GM12874 (cell line): ENCODE measurements around the gene FBXO24.

ENCODE experiments used
- TF ChIP-seq, protein P1 (sequence below): IDR thresholded peaks from 2 replicates; pipeline ENCODE4 v1.5.1; 2011; ENCODE audit warnings: low read depth, mild to moderate bottlenecking, control low read depth, low read length, moderate library complexity; ENCODE audit not compliant: insufficient read depth

Gene FBXO24

GRCh38 chr7:100555701-100556100 is 30.4 kb upstream of the FBXO24 start:
- TF ChIP-seq, protein P1, sequence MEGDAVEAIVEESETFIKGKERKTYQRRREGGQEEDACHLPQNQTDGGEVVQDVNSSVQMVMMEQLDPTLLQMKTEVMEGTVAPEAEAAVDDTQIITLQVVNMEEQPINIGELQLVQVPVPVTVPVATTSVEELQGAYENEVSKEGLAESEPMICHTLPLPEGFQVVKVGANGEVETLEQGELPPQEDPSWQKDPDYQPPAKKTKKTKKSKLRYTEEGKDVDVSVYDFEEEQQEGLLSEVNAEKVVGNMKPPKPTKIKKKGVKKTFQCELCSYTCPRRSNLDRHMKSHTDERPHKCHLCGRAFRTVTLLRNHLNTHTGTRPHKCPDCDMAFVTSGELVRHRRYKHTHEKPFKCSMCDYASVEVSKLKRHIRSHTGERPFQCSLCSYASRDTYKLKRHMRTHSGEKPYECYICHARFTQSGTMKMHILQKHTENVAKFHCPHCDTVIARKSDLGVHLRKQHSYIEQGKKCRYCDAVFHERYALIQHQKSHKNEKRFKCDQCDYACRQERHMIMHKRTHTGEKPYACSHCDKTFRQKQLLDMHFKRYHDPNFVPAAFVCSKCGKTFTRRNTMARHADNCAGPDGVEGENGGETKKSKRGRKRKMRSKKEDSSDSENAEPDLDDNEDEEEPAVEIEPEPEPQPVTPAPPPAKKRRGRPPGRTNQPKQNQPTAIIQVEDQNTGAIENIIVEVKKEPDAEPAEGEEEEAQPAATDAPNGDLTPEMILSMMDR: no peak

DNA sequence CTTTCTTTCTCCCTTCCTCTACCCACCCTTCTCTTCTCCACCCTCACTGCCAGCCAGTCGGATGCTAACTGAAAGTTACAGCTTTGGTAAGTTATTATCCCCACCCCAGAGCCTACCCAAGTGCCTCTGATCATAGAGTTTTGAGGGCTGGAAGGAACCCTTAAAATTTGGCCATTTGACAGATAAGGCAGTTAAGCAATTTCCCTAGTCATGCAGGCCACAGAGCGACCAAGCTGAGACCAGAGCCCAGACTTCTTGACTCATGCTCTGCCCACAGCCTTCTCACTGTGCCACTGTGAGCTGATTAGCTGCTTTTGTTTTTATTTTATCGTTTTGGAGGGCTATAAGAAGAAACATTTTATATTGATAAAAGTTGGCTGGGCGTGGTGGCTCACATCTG is 29.6 kb upstream of the FBXO24 start:
- TF ChIP-seq, protein P1: no peak

DNA sequence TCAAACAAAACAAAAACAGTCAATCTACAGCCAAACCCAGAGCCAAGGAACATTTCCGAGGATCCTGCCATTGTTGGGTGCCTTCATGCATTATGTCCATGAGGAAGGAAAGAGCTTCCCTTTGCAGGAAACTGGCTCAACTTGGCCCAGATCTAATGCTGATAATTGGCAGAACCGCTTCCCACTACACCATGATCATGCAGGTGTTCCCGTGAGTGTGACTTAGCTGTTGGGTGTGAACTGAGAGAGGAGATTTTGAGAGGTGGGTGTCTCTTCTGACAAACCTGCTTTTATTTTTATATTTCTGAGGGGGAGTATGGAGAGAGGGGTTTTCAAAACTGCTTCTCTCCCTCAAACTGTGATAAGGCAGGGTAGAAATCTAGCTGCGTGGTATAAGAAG is 27.0 kb upstream of the FBXO24 start:
- TF ChIP-seq, protein P1: no peak

DNA sequence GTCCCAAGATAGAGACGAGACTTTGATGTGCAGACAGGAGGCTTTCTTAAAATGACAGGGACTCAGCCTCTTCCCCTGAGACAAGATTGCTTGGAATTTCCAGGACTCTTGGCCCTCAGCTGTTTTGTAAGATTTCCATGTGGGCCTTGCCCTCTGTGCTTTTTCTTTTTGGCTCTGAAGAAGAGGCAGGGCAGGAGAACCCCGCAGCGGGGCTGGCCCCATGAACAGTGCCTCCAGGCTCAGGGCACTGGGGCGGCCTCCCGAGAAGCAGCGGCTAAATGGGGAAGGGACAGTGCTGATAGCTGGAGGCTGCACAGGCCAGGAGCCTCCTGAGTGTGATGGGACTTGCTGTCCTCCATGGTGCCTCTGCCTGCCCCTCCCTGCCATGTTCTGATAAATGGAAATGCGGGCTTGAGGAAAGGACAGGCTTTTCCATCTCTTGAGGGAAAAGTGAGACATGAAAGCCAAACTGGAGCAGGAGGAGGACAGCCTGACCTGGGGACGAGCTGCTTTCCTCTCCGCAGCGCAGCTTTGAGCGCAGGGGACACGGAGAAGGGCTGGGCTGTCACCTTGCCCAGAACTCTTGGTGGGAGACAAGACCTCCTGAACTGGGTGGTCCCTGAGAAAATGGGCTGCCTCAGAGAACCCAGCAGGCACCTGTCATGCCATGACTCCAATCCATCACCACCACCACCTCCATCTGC is 24.5 kb upstream of the FBXO24 start:
- TF ChIP-seq, protein P1: no peak

- TF ChIP-seq, protein P1: no peak
Observed at GRCh38 chr7:100562195-100563099, 23.7 kb upstream of the FBXO24 start.

DNA sequence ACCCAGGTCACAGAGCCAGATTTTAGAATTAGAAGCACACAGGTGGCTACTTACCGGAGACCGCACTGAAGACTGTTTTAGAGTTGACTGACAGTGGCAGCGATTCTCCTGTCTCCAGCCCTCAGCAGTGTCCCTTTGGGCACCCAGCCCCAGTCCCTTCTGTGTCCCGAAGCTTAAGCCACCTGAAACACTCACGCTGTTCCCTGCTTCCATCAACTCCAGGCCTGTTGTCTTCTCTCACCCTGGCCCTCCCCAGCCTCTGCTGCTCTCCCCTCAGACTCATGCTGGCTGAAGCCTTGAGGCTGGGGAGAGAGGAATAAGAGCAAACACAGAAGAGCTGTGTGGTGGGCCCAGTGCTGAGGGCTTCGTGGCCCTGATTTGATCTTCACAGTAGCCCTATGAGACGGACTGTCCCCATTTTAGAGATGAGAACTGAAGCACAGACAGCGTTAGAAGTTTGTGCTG is 23.0 kb upstream of the FBXO24 start:
- TF ChIP-seq, protein P1: no peak

- TF ChIP-seq, protein P1: peak; percentile 96
Observed at GRCh38 chr7:100563809-100564400, 22.2 kb upstream of the FBXO24 start.
